ENCODE results near the gene KAZN. TPM values are rescaled to one million over a fixed set of nuclear protein-coding genes. Genes with fewer than 3 reads are reported as not detected.

KAZN gene
- total and polyA plus RNA-seq, 2 of the 8 experiments (the other 6 are each of a cell fraction or from before 2014, with no cell fraction given) = 3.7 to 11.8 TPM

- TF ChIP-seq POLR2A (IDR thresholded peaks at IDR 0.05; ENCODE audit: control extremely low read depth in 1 of 2, low read depth in 2 of 2, low read length in 2 of 2) (no peak), YY1 (IDR thresholded peaks at IDR 0.05; ENCODE audit: low read depth, low read length) (no peak), SIX5 (IDR thresholded peaks at IDR 0.05; ENCODE audit: low read depth, low read length) (no peak), CBX8 (IDR thresholded peaks at IDR 0.05; ENCODE audit: borderline replicate concordance, low read depth, low read length) (no peak), BRCA1 (IDR thresholded peaks at IDR 0.05; ENCODE audit: low read depth, low read length) (no peak), CREB1 (IDR thresholded peaks at IDR 0.05) (no peak), TEAD4 (IDR thresholded peaks at IDR 0.05; ENCODE audit: low read depth, low read length) (no peak), CHD7 (IDR thresholded peaks at IDR 0.05; ENCODE audit: insufficient replicate concordance, low read length) (no peak), MAX (IDR thresholded peaks at IDR 0.05) (no peak)
These were observed 70.1 kb downstream of the KAZN start (continued) for GRCh38 chr1:14668538-14668937.
